Neural progenitor cell (in vitro differentiated cells): Measurements from ENCODE around the gene NLRP3. TPM values are rescaled to one million over a fixed set of nuclear protein-coding genes. Genes with fewer than 3 reads are reported as not detected.

Source experiments
- DNase-seq: peaks from one replicate; pipeline ENCODE4 v3.0.0-alpha.2; 2016; ENCODE audit warnings: low spot score
- H2AFZ ChIP-seq: fragments of 200-600 bp; sonication (generic); replicated peaks from 2 replicates; pipeline ENCODE4 v1.6.1; 2016; ENCODE audit warnings: antibody characterized with exemption
- H3F3A ChIP-seq: fragments of 200-600 bp; sonication (generic); 2 replicates; pipeline ENCODE4 v1.6.1; 2016; ENCODE audit warnings: antibody characterized with exemption, low read depth
- H3K27ac ChIP-seq: fragments of 200-600 bp; sonication (generic); 2 replicates; pipeline ENCODE4 v1.5.1; 2016; ENCODE audit warnings: mild to moderate bottlenecking
- H3K27me3 ChIP-seq: fragments of 200-600 bp; sonication (generic); 2 replicates; pipeline ENCODE4 v1.6.1; 2016; ENCODE audit warnings: mild to moderate bottlenecking, moderate library complexity
- H3K36me3 ChIP-seq: fragments of 200-600 bp; sonication (generic); 2 replicates; pipeline ENCODE4 v1.5.1; 2016
- H3K4me1 ChIP-seq: fragments of 200-600 bp; sonication (generic); 2 replicates; pipeline ENCODE4 v1.6.1; 2016; ENCODE audit warnings: mixed run types
- H3K4me2 ChIP-seq: fragments of 200-600 bp; sonication (generic); 2 replicates; pipeline ENCODE4 v1.6.1; 2016
- H3K4me3 ChIP-seq: fragments of 200-600 bp; sonication (generic); 2 replicates; pipeline ENCODE4 v1.5.1; 2016
- H3K79me2 ChIP-seq: fragments of 200-600 bp; sonication (generic); 2 replicates; pipeline ENCODE4 v1.6.1; 2016; ENCODE audit warnings: low read depth
- H3K9ac ChIP-seq: fragments of 200-600 bp; sonication (generic); 2 replicates; pipeline ENCODE4 v1.6.1; 2016
- H3K9me3 ChIP-seq: fragments of 200-600 bp; sonication (generic); 2 replicates; pipeline ENCODE4 v1.5.1; 2016; ENCODE audit warnings: low read depth
- H4K20me1 ChIP-seq: fragments of 200-600 bp; sonication (generic); 2 replicates; pipeline ENCODE4 v1.6.1; 2016; ENCODE audit warnings: low read depth
- H3K27ac Mint-ChIP-seq: 3 replicates; pipeline ENCODE4 v1.8.0; 2021; ENCODE audit warnings: mixed read lengths
- H3K27me3 Mint-ChIP-seq: 2 replicates; pipeline ENCODE4 v1.8.0; 2022; ENCODE audit warnings: low read depth, mild to moderate bottlenecking, inconsistent platforms, moderate library complexity, mixed read lengths; ENCODE audit not compliant: insufficient read depth
- H3K36me3 Mint-ChIP-seq: 3 replicates; pipeline ENCODE4 v1.8.0; 2021; ENCODE audit warnings: mixed read lengths
- H3K4me1 Mint-ChIP-seq: 3 replicates; pipeline ENCODE4 v1.8.0; 2021; ENCODE audit warnings: mixed read lengths
- H3K4me3 Mint-ChIP-seq: 3 replicates; pipeline ENCODE4 v1.8.0; 2021; ENCODE audit warnings: mild to moderate bottlenecking, moderate library complexity, mixed read lengths
- H3K9me3 Mint-ChIP-seq: 3 replicates; pipeline ENCODE4 v1.8.0; 2020; ENCODE audit warnings: mixed read lengths
- CTCF ChIP-seq: fragments of 200-600 bp; sonication (generic); IDR thresholded peaks from 2 replicates; pipeline ENCODE4 v1.5.1; 2017; ENCODE audit warnings: antibody characterized with exemption, mild to moderate bottlenecking
- EZH2 ChIP-seq: fragments of 200-600 bp; sonication (generic); IDR thresholded peaks from 2 replicates; pipeline ENCODE4 v1.6.1; 2017; ENCODE audit warnings: antibody characterized with exemption, mild to moderate bottlenecking, moderate library complexity
- EZH2phosphoT487 ChIP-seq: fragments of 200-600 bp; sonication (generic); IDR thresholded peaks from 2 replicates; pipeline ENCODE4 v1.6.1; 2017; ENCODE audit warnings: antibody characterized with exemption
- total RNA-seq: library from RNA; depleted of rRNA; stranded (reverse); fragments of >200 nt; gene quantifications from 2 replicates; pipeline ENCODE4 v1.2.3, GENCODE V29; 2015; ENCODE audit warnings: low replicate concordance

NLRP3 gene
- total RNA-seq, 1 donor from 2014 or later: 2.6 TPM

GRCh38 chr1:247408100-247408499 lies 7.9 kb upstream of the NLRP3 start:
- H3K4me3 Mint-ChIP-seq: no peak overlapping the region
- no peaks in the 10 kb centered on the region for H3K27me3 Mint-ChIP-seq
- Histone ChIP-seq H3K36me3 (no peaks in the 10 kb centered on the region), H2AFZ (no peak overlapping the region), H3K9ac (no peak overlapping the region), H3K27ac (no peak overlapping the region), H3K27me3 (no peaks in the 10 kb centered on the region), H3K4me3 (no peak overlapping the region), H3F3A (no peaks in the 10 kb centered on the region), H3K4me2 (no peak overlapping the region), H3K9me3 (no peaks in the 10 kb centered on the region), H3K79me2 (no peaks in the 10 kb centered on the region), H4K20me1 (no peaks in the 10 kb centered on the region), H3K4me1 (no peaks in the 10 kb centered on the region)
- H3K9me3 Mint-ChIP-seq: no peaks in the 10 kb centered on the region
- DNase-seq: no peak
- H3K4me1 Mint-ChIP-seq: no peaks in the 10 kb centered on the region
- H3K36me3 Mint-ChIP-seq: no peaks in the 10 kb centered on the region
- H3K27ac Mint-ChIP-seq: no peak overlapping the region
- TF ChIP-seq CTCF: no peak
- no peak for TF ChIP-seq EZH2
- TF ChIP-seq EZH2phosphoT487: no peak

- H3K4me3 ChIP-seq: no peak overlapping the region
- no peaks in the 10 kb centered on the region for H4K20me1 ChIP-seq
- H2AFZ ChIP-seq: no peak overlapping the region
- Mint-ChIP-seq H3K27me3 (peaks cover 4% of the 10 kb centered on the region), H3K4me1 (no peaks in the 10 kb centered on the region), H3K9me3 (no peaks in the 10 kb centered on the region), H3K4me3 (no peak overlapping the region), H3K27ac (no peak overlapping the region), H3K36me3 (no peaks in the 10 kb centered on the region)
- H3K27ac ChIP-seq: no peak overlapping the region
- H3K36me3 ChIP-seq: no peaks in the 10 kb centered on the region
- H3K4me1 ChIP-seq: no peaks in the 10 kb centered on the region
- DNase-seq: no peak
- H3K27me3 ChIP-seq: no peaks in the 10 kb centered on the region
- no peak overlapping the region for H3K4me2 ChIP-seq
- TF ChIP-seq EZH2phosphoT487: no peak
- no peak for TF ChIP-seq CTCF
- no peak for TF ChIP-seq EZH2
- no peaks in the 10 kb centered on the region for H3K9me3 ChIP-seq
- H3K79me2 ChIP-seq: no peaks in the 10 kb centered on the region
- no peak overlapping the region for H3K9ac ChIP-seq
- H3F3A ChIP-seq: no peaks in the 10 kb centered on the region
Measured at GRCh38 chr1:247409869-247410544, 6.0 kb upstream of the NLRP3 start.

GRCh38 chr1:247411621-247412327 lies 4.2 kb upstream of the NLRP3 start:
- Mint-ChIP-seq H3K4me1 (no peaks in the 10 kb centered on the region), H3K27ac (no peak overlapping the region), H3K27me3 (peaks cover 6% of the 10 kb centered on the region), H3K36me3 (no peaks in the 10 kb centered on the region), H3K4me3 (no peak overlapping the region), H3K9me3 (no peaks in the 10 kb centered on the region)
- no peaks in the 10 kb centered on the region for H3K27me3 ChIP-seq
- no peaks in the 10 kb centered on the region for H3K36me3 ChIP-seq
- no peak for DNase-seq
- H3K4me2 ChIP-seq: no peak overlapping the region
- H4K20me1 ChIP-seq: no peaks in the 10 kb centered on the region
- H2AFZ ChIP-seq: no peak overlapping the region
- no peak overlapping the region for H3K27ac ChIP-seq
- TF ChIP-seq CTCF (no peak), EZH2 (no peak), EZH2phosphoT487 (no peak)
- H3K9me3 ChIP-seq: no peaks in the 10 kb centered on the region
- H3K4me1 ChIP-seq: no peaks in the 10 kb centered on the region
- no peaks in the 10 kb centered on the region for H3F3A ChIP-seq
- H3K9ac ChIP-seq: no peak overlapping the region
- no peaks in the 10 kb centered on the region for H3K79me2 ChIP-seq
- no peak overlapping the region for H3K4me3 ChIP-seq
